HEK293T (cell line): ENCODE measurements around the gene LRRTM4.

Source experiments
- BHLHE40 ChIP-seq: fragments of 450-650 bp; IDR thresholded peaks from 2 replicates; pipeline ENCODE4 v1.6.1; 2016; ENCODE audit warnings: mild to moderate bottlenecking, moderate library complexity, borderline replicate concordance
- CTBP1 ChIP-seq: fragments of 450-650 bp; IDR thresholded peaks from 2 replicates; pipeline ENCODE4 v1.6.1; 2016; ENCODE audit warnings: borderline replicate concordance
- FOXK2 ChIP-seq: fragments of 450-650 bp; IDR thresholded peaks from 2 replicates; pipeline ENCODE4 v1.6.1; 2016; ENCODE audit warnings: mild to moderate bottlenecking
- FOXM1 ChIP-seq: fragments of 450-650 bp; IDR thresholded peaks from 2 replicates; pipeline ENCODE4 v1.6.1; 2017; ENCODE audit warnings: mild to moderate bottlenecking, borderline replicate concordance
- HDGF ChIP-seq: fragments of 450-650 bp; IDR thresholded peaks from 2 replicates; pipeline ENCODE4 v1.6.1; 2017; ENCODE audit warnings: antibody characterized with exemption, borderline replicate concordance
- L3MBTL2 ChIP-seq: fragments of 450-650 bp; conservative IDR thresholded peaks from 2 replicates; pipeline ENCODE4 v1.6.1; 2016; ENCODE audit warnings: mild to moderate bottlenecking
- LEF1 ChIP-seq: fragments of 450-650 bp; IDR thresholded peaks from 2 replicates; pipeline ENCODE4 v1.6.1; 2017; ENCODE audit warnings: mild to moderate bottlenecking, borderline replicate concordance
- SP1 ChIP-seq: fragments of 450-650 bp; IDR thresholded peaks from 2 replicates; pipeline ENCODE4 v1.6.1; 2017
- SUZ12 ChIP-seq: fragments of 450-650 bp; IDR thresholded peaks from 2 replicates; pipeline ENCODE4 v1.6.1; 2016; ENCODE audit warnings: mild to moderate bottlenecking
- TARDBP ChIP-seq: fragments of 450-650 bp; IDR thresholded peaks from 2 replicates; pipeline ENCODE4 v1.6.1; 2016
- ZNF384 ChIP-seq: fragments of 450-650 bp; IDR thresholded peaks from 2 replicates; pipeline ENCODE4 v1.6.1; 2016

DNA sequence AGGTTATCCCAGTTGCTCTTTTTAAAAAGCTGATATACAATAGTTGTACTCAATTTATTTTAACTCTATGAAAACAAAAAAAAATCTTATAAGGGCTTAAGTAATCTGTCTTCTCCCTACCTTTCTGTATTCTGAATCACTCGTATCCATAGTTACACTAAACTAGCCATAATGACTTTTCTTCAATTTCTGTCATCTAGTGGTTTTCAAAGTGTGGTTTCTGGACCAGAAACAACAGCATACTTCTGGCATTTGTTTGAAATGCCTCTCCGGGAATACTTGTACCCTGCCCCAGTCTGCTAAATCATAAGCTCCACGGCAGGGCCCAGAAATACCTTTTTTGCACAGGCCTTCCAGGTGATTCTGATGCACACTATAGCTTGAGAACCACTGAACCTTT lies 253.6 kb downstream of the LRRTM4 start:
- no peak for TF ChIP-seq SUZ12
- TF ChIP-seq BHLHE40, result no peak
- no peak for TF ChIP-seq HDGF
- TF ChIP-seq TARDBP, result no peak
- no peak for TF ChIP-seq CTBP1
- no peak for TF ChIP-seq L3MBTL2
- no peak for TF ChIP-seq SP1
- TF ChIP-seq FOXK2, result no peak
- no peak for TF ChIP-seq FOXM1
- TF ChIP-seq ZNF384, result no peak
- TF ChIP-seq LEF1, result no peak
